ENCODE measurements around the gene PSMC5.
A peak's percentile ranks its signal among the peaks of the same experiment; 100 is the strongest.

DNA sequence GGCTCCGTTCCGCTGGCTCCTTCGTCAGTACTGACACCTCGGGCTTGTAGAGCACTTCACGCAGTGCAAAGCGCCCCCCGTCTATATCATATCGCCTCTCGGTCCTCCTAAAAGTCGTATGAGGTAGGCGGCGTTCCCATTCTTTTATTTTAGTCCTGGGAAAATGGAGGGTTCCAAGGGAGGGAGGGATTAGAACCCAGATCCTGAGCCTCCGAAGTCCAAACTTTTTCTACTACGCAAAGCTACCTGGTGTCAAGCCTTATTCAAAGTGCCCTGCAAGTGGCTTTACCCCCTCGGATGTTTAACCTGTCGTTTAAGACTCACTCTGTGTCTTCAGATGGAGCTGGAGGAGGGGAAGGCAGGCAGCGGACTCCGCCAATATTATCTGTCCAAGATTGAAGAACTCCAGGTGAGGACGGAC, 580 bp downstream of the PSMC5 start:
- TF ChIP-seq, protein P1, sequence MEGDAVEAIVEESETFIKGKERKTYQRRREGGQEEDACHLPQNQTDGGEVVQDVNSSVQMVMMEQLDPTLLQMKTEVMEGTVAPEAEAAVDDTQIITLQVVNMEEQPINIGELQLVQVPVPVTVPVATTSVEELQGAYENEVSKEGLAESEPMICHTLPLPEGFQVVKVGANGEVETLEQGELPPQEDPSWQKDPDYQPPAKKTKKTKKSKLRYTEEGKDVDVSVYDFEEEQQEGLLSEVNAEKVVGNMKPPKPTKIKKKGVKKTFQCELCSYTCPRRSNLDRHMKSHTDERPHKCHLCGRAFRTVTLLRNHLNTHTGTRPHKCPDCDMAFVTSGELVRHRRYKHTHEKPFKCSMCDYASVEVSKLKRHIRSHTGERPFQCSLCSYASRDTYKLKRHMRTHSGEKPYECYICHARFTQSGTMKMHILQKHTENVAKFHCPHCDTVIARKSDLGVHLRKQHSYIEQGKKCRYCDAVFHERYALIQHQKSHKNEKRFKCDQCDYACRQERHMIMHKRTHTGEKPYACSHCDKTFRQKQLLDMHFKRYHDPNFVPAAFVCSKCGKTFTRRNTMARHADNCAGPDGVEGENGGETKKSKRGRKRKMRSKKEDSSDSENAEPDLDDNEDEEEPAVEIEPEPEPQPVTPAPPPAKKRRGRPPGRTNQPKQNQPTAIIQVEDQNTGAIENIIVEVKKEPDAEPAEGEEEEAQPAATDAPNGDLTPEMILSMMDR (IDR thresholded peaks at IDR 0.05), result peak in 1 of 3 donors; percentile 3
- no peak for TF ChIP-seq POLR2A (IDR thresholded peaks at IDR 0.05)

Measured in ovary (tissue), 3 donors.